SK-N-SH (cell line): ENCODE measurements around the gene PCK2. TPM values are rescaled to one million over a fixed set of nuclear protein-coding genes. Genes with fewer than 3 reads are reported as not detected.

Experiments
- CTCF ChIA-PET: fragments of 300-600, 350-600 bp; formaldehyde crosslinking; extraction: SDS; loops from one replicate; lab custom pipeline; 2021; lab: Yijun Ruan, JAX
- POLR2A ChIA-PET: fragments of 350-600 bp; sonication (Branson Sonifier 250); formaldehyde crosslinking; extraction: SDS; loops from one replicate; lab custom pipeline; 2020; ENCODE audit warnings: antibody characterized with exemption, inconsistent platforms; lab: Yijun Ruan, JAX
- DNase-seq: peaks from one replicate; pipeline ENCODE4 v3.0.0; 2012
- H2AFZ ChIP-seq: fragments of 200-600 bp; sonication (generic); 2 replicates; pipeline ENCODE4 v1.8.1; 2016; ENCODE audit warnings: antibody characterized with exemption, mild to moderate bottlenecking, low read depth
- H3F3A ChIP-seq: fragments of 200-600 bp; sonication (generic); replicated peaks from 2 replicates; pipeline ENCODE3; 2016; ENCODE audit warnings: antibody characterized with exemption, mild to moderate bottlenecking; ENCODE audit not compliant: insufficient read depth
- H3K27ac ChIP-seq, 2 experiments: fragments of 200-500 bp in 1 of 2; fragments of 200-600 bp in 1 of 2; sonication (Bioruptor generic) in 1 of 2; sonication (generic), shearing (Covaris generic) in 1 of 2; 2 replicates each; pipeline versions ENCODE4 v1.5.1 to v1.6.1; 2014 to 2016; ENCODE audit warnings: low read depth in 2 of 2, inconsistent platforms in 1 of 2, low read length in 1 of 2, mild to moderate bottlenecking in 1 of 2, mixed read lengths in 1 of 2
- H3K27me3 ChIP-seq: fragments of 200-600 bp; sonication (generic), shearing (Covaris generic); 2 replicates; pipeline ENCODE4 v1.6.1; 2016; ENCODE audit warnings: mixed run types; ENCODE audit not compliant: insufficient read depth
- H3K36me3 ChIP-seq, 2 experiments: fragments of 200-500 bp in 1 of 2; fragments of 200-600 bp in 1 of 2; sonication (Bioruptor generic) in 1 of 2; sonication (generic) in 1 of 2; replicated peaks in 1 of 2; 2 replicates each; pipeline versions ENCODE3 to v1.5.1; 2014 to 2016; ENCODE audit warnings: low read length in 1 of 2, mild to moderate bottlenecking in 1 of 2; ENCODE audit not compliant: insufficient read depth in 2 of 2, control insufficient read depth in 1 of 2
- H3K4me1 ChIP-seq, 2 experiments: fragments of 200-500 bp in 1 of 2; fragments of 200-600 bp in 1 of 2; sonication (Bioruptor generic) in 1 of 2; sonication (generic), shearing (Covaris generic) in 1 of 2; 2 replicates each; pipeline versions ENCODE4 v1.5.1 to v1.6.1; 2014 to 2016; ENCODE audit warnings: low read depth in 1 of 2, low read length in 1 of 2, mixed run types in 1 of 2; ENCODE audit not compliant: insufficient read depth in 2 of 2, control insufficient read depth in 1 of 2
- H3K4me2 ChIP-seq: fragments of 200-600 bp; sonication (generic), shearing (Covaris generic); 2 replicates; pipeline ENCODE4 v1.6.1; 2017; ENCODE audit warnings: mixed run types
- H3K4me3 ChIP-seq, 2 experiments: fragments of 200-500 bp in 1 of 2; fragments of 200-600 bp in 1 of 2; sonication (Bioruptor generic) in 1 of 2; sonication (generic), shearing (Covaris generic) in 1 of 2; 2 replicates each; pipeline versions ENCODE4 v1.5.1 to v1.8.1; 2014 to 2016; ENCODE audit warnings: low read depth in 2 of 2, inconsistent platforms in 1 of 2, low read length in 1 of 2, mild to moderate bottlenecking in 1 of 2, mixed read lengths in 1 of 2, moderate library complexity in 1 of 2
- H3K79me2 ChIP-seq: fragments of 200-600 bp; sonication (generic); 2 replicates; pipeline ENCODE4 v1.8.1; 2017; ENCODE audit warnings: mild to moderate bottlenecking; ENCODE audit not compliant: insufficient read depth
- H3K9ac ChIP-seq: fragments of 200-600 bp; sonication (generic); 2 replicates; pipeline ENCODE4 v1.6.1; 2017; ENCODE audit warnings: mixed run types
- H3K9me2 ChIP-seq: fragments of 200-600 bp; sonication (generic); 2 replicates; pipeline ENCODE4 v1.6.1; 2017; ENCODE audit warnings: mixed run types
- H3K9me3 ChIP-seq: fragments of 200-600 bp; sonication (generic); 2 replicates; pipeline ENCODE4 v1.6.1; 2017; ENCODE audit warnings: mixed run types, mild to moderate bottlenecking, moderate library complexity
- H4K20me1 ChIP-seq: fragments of 200-600 bp; sonication (generic); 2 replicates; pipeline ENCODE4 v1.6.1; 2017; ENCODE audit warnings: mild to moderate bottlenecking, mixed run types; ENCODE audit not compliant: insufficient read depth
- ELF1 ChIP-seq: IDR thresholded peaks from 2 replicates; pipeline ENCODE4 v1.4.0; 2012
- EP300 ChIP-seq, 2 experiments: IDR thresholded peaks; 2 replicates each; pipeline versions ENCODE4 v1.4.0 to v1.6.1; 2012; ENCODE audit warnings: borderline replicate concordance in 1 of 2, low read depth in 1 of 2, low read length in 1 of 2
- FOSL2 ChIP-seq: IDR thresholded peaks from 2 replicates; pipeline ENCODE4 v1.4.0; 2012; ENCODE audit warnings: low read depth, mild to moderate bottlenecking, moderate library complexity, borderline replicate concordance
- FOXJ3 ChIP-seq: sonication (generic); formaldehyde crosslinking; IDR thresholded peaks from 2 replicates; pipeline ENCODE4 v1.5.1; 2020; ENCODE audit warnings: mild to moderate bottlenecking, missing genetic modification reagents
- GATA2 ChIP-seq: sonication (generic); formaldehyde crosslinking; IDR thresholded peaks from 2 replicates; pipeline ENCODE4 v1.5.0; 2020; ENCODE audit warnings: mild to moderate bottlenecking, missing genetic modification reagents
- MEF2A ChIP-seq: IDR thresholded peaks from 2 replicates; pipeline ENCODE4 v1.4.0; 2012; ENCODE audit warnings: low read depth, borderline replicate concordance
- MXI1 ChIP-seq: IDR thresholded peaks from 2 replicates; pipeline ENCODE4 v1.6.1; 2012; ENCODE audit warnings: mild to moderate bottlenecking, low read depth, low read length, improper control_type of control experiment
- NFIC ChIP-seq: IDR thresholded peaks from 2 replicates; pipeline ENCODE4 v1.4.0; 2012; ENCODE audit warnings: borderline replicate concordance
- NRF1 ChIP-seq: IDR thresholded peaks from 2 replicates; pipeline ENCODE4 v1.6.1; 2012; ENCODE audit warnings: low read depth, mild to moderate bottlenecking, low read length
- POLR2AphosphoS5 ChIP-seq: IDR thresholded peaks from 2 replicates; pipeline ENCODE4 v1.6.1; 2012; ENCODE audit warnings: low read depth, low read length
- RAD21 ChIP-seq: IDR thresholded peaks from 2 replicates; pipeline ENCODE4 v1.6.1; 2012; ENCODE audit warnings: mild to moderate bottlenecking, low read length
- RCOR1 ChIP-seq: fragments of 150-350 bp; IDR thresholded peaks from 2 replicates; pipeline ENCODE4 v1.6.1; 2017; ENCODE audit warnings: antibody characterized with exemption, low read length
- RFX5 ChIP-seq: IDR thresholded peaks from 2 replicates; pipeline ENCODE4 v1.6.1; 2012; ENCODE audit warnings: mild to moderate bottlenecking, improper control_type of control experiment, low read length
- RXRA ChIP-seq: IDR thresholded peaks from 2 replicates; pipeline ENCODE4 v1.4.0; 2012; ENCODE audit warnings: low read depth, mild to moderate bottlenecking, borderline replicate concordance
- TCF12 ChIP-seq: IDR thresholded peaks from 2 replicates; pipeline ENCODE4 v1.4.0; 2012
- TEAD4 ChIP-seq: IDR thresholded peaks from 2 replicates; pipeline ENCODE4 v1.4.0; 2012; ENCODE audit warnings: mild to moderate bottlenecking, borderline replicate concordance; ENCODE audit not compliant: insufficient read depth
- YY1 ChIP-seq: IDR thresholded peaks from 2 replicates; pipeline ENCODE4 v1.4.0; 2012; ENCODE audit warnings: low read depth, mild to moderate bottlenecking
- WGBS: methylation state at CpG from one replicate; pipeline ENCODE4 v1.1.6; 2017; ENCODE audit warnings: low lambda C conversion rate; 5-methylcytosine and 5-hydroxymethylcytosine counted together
- polyA plus RNA-seq, 3 experiments: library from polyadenylated mRNA; depleted of rRNA; stranded (reverse); fragments of >200 nt; gene quantifications; 2 replicates each; pipeline ENCODE4 v1.2.3, GENCODE V29; 2012
- TF ChIP-seq, protein P1 (sequence below): fragments of 200-600 bp; sonication (generic); IDR thresholded peaks from 2 replicates; pipeline ENCODE4 v1.6.1; 2017; ENCODE audit warnings: antibody characterized with exemption, mild to moderate bottlenecking, moderate library complexity

The PCK2 gene
- polyA plus RNA-seq, 1 of the 3 experiments (the other 2 are of a cell fraction), result 16.6 TPM

DNA sequence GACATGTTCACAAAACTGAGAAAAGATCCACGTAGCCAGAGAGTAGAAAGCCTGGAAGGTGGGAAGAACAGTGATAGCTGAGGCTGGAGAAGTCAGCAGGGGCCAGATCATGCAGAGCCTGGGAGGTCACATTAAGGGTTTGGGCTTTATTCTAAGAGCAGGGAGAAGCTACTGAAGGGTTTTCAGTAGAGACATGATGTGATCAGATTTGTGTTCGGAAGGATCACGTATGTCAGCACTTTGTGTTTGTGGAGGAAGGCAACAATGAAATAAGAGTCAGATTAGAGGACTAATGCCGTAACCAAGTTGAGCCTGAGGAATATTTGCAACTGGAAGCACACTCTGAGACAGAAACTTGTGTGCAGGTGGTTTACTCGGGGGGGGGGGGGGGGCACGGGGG is 4.2 kb upstream of the PCK2 start:
- Histone ChIP-seq H3K9me3 (no peaks in the 10 kb centered on the region), H3K4me1 (peaks cover 3 to 7% of the 10 kb centered on the region in 2 experiments; a peak in 1 of 4 replicates), H2AFZ (no peak overlapping the region), H3K36me3 (no peaks in the 10 kb centered on the region), H3K9me2 (no peaks in the 10 kb centered on the region), H3K79me2 (peaks cover 4% of the 10 kb centered on the region; the same call in 1 of the 2 replicates), H3K27me3 (no peaks in the 10 kb centered on the region), H4K20me1 (no peaks in the 10 kb centered on the region), H3F3A (peaks cover 3% of the 10 kb centered on the region), H3K9ac (no peak overlapping the region), H3K4me3 (no peak overlapping the region), H3K4me2 (no peak overlapping the region), H3K27ac (no peak overlapping the region)
- no peak for DNase-seq
- TF ChIP-seq, protein P1, sequence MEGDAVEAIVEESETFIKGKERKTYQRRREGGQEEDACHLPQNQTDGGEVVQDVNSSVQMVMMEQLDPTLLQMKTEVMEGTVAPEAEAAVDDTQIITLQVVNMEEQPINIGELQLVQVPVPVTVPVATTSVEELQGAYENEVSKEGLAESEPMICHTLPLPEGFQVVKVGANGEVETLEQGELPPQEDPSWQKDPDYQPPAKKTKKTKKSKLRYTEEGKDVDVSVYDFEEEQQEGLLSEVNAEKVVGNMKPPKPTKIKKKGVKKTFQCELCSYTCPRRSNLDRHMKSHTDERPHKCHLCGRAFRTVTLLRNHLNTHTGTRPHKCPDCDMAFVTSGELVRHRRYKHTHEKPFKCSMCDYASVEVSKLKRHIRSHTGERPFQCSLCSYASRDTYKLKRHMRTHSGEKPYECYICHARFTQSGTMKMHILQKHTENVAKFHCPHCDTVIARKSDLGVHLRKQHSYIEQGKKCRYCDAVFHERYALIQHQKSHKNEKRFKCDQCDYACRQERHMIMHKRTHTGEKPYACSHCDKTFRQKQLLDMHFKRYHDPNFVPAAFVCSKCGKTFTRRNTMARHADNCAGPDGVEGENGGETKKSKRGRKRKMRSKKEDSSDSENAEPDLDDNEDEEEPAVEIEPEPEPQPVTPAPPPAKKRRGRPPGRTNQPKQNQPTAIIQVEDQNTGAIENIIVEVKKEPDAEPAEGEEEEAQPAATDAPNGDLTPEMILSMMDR, result no peak
- TF ChIP-seq YY1 (no peak), POLR2AphosphoS5 (no peak), RAD21 (no peak), RXRA (no peak), RFX5 (no peak), NRF1 (no peak), MEF2A (no peak), TCF12 (no peak)
- 89% methylated on average over 6 of the region's 6 CpGs for WGBS
- ChIA-PET CTCF (interaction anchor here (1.1 to 25.4 kb wide), 10 partner anchors 16 to 127 kb away, joined by 3 to 1159 read pairs (median 4); partner anchors contain the start of genes CARMIL3, CPNE6, DCAF11 and NRL), POLR2A (interaction anchor here (1.0 to 6.2 kb wide), 6 partner anchors 8 to 38 kb away, joined by 4 to 44 read pairs (median 4); partner anchors contain the start of gene CARMIL3)

DNA sequence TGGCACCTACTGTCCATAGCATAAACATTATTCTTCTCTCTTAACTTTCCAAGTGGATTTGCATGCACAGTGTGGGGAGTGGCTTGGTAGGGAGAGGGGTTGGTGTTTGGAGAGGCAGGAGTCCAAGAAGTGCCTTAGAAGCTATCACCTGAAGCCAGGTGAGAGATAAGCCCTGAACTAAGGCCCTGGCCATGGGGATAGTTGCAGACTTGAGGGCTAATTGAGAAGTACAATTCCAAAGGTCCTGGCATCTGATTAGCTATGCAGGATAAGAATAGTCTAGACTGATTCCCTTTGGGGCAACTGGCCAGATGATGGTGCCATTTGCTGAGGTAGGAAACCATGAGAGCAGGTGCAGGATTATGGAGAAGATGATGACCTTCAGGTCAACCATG is 2.0 kb upstream of the PCK2 start:
- no peaks in the 10 kb centered on the region for H4K20me1 ChIP-seq
- no peaks in the 10 kb centered on the region for H3K27me3 ChIP-seq
- peaks cover 3% of the 10 kb centered on the region for H3F3A ChIP-seq
- H2AFZ ChIP-seq, result no peak overlapping the region
- H3K79me2 ChIP-seq, result peaks cover 16% of the 10 kb centered on the region
- no peak for DNase-seq
- H3K9me3 ChIP-seq, result no peaks in the 10 kb centered on the region
- no peak overlapping the region for H3K9ac ChIP-seq
- H3K27ac ChIP-seq, result no peak overlapping the region
- H3K4me1 ChIP-seq, result peaks cover 12 to 19% of the 10 kb centered on the region in 2 experiments; a peak in 2 of 4 replicates
- POLR2A ChIA-PET, result interaction anchor here (0.8 to 6.2 kb wide), 2 partner anchors 34 to 40 kb away, joined by 3 to 44 read pairs; no protein-coding TSS in a partner anchor
- CTCF ChIA-PET, result interaction anchor here (1.9 to 25.4 kb wide), 4 partner anchors 14 to 69 kb away, joined by 7 to 1159 read pairs (median 113); partner anchors contain the start of genes CARMIL3, CPNE6, DCAF11 and IRF9
- no peak overlapping the region for H3K4me3 ChIP-seq
- H3K36me3 ChIP-seq, result no peaks in the 10 kb centered on the region
- TF ChIP-seq FOXJ3 (CRISPR knock-in tag), result no peak
- TF ChIP-seq EP300 (IDR thresholded peaks at IDR 0.05; ENCODE audit: borderline replicate concordance in 1 of 2, low read depth in 1 of 2, low read length in 1 of 2), result no peak
- TF ChIP-seq GATA2 (CRISPR knock-in tag), result no peak
- no peak for TF ChIP-seq FOSL2
- TF ChIP-seq, protein P1, result no peak
- TF ChIP-seq TEAD4, result no peak
- no peak for TF ChIP-seq TCF12
- no peak for TF ChIP-seq MEF2A
- no peak for TF ChIP-seq MXI1
- no peak for TF ChIP-seq NRF1
- no peak for TF ChIP-seq RCOR1
- TF ChIP-seq ELF1, result no peak
- no peak for TF ChIP-seq NFIC
- H3K9me2 ChIP-seq, result no peaks in the 10 kb centered on the region
- H3K4me2 ChIP-seq, result no peak overlapping the region
